NCI-H2171 treated with DMSO at 0.1 percent for 48 hours (cell line): Measurements from ENCODE around the gene HOXA7.

Experiments
- DNase-seq: peaks from one replicate; lab custom pipeline; 2025; lab: John Stamatoyannopoulos, UW

HOXA7 gene

DNA sequence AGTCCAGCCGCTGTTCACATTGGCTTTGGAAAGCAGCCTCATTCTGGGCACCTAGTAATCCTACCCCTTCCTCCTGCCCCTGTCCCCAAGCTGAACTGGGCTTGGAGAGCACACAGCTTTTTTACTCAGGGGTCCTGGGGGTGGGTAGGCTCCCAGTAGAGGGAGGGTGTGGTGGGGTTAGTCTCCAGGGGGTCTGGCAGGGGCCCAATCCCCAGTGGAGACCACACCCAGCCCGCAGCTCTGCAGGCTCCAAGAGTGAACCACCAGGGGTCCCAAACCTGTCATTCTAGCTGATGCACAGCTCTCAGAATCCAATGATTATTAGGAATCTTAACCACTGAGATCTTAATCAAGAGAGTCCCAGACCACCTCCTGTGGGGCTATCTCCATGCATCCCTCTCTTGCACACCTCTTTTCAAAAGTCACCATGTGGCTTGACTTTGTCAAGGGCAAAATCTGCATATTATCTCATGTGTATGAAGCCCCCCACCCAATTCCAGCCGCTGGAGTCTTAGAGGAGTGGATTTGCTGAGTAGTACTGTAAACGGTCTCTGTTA is 25.9 kb upstream of the HOXA7 start:
- DNase-seq, result no peak

DNA sequence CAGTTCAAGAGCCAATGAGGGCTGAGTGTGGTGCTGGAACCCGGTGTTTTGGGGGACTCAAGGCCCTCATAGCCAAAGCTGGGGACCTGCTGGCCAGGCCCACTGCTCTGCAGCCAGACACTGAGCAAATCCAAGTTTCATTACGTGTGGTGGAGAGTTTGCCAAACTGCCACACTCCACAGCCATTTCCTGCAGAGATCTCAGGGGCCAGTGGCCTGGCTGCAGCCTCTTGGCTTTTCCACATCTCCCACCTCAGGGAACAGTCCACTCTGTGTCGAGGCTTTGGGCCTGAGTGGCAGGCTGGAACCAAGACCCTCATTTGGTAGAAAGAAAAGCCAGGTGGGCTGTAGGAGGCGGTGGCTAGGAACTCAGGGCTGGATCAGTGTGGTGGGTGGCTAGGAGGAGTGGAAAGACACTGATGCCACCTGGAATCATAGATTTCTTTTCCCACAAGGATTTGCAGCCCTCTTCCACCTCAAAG is 25.4 kb upstream of the HOXA7 start:
- DNase-seq, result no peak

DNA sequence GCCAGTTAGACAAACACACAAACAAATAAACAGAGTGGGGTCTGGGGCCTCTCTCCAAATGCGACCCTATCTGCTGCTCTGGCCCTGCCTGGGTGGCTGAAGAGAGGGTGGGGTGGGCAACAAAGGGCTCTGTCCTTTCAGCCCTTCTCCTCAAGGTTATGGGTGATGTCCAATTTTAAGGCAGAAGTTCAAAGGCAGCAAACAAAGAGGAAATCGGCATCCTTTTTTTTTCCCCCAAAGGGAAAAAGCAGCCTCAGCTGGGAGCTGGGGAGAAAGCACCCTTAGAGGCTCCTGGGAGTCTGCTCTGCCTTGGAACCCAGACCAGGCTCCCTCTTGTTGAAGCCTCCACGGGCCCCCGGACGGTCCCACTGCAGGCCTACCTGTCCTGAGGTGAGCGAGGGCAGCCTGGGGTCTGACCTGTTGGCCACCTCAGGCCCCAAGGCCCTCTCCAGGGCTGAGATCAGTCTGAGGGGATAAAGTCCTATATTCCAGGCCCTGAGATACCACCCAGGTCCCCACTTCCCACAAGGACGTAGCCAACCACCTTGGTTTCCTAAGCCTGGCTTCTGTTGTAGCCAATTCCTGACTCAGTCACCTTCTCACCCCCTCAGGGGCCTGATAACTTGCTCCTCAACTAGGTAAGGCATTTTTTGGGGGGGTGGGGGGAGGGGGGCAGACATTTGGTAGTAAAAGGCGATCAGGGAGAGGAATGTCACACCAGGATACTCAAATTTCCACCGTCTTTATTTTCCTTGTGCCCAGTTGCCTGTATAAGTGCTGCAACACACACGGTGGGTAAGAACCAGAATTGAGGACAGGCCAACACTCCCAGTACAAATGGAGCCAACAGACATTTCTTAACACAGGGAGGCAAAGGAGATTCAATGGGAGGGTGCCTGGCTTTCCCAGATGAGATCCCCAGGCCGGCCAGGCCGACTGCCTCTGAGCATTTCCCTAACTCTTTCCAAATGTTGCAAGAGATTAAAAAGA is 24.3 kb upstream of the HOXA7 start:
- DNase-seq, result no peak

DNA sequence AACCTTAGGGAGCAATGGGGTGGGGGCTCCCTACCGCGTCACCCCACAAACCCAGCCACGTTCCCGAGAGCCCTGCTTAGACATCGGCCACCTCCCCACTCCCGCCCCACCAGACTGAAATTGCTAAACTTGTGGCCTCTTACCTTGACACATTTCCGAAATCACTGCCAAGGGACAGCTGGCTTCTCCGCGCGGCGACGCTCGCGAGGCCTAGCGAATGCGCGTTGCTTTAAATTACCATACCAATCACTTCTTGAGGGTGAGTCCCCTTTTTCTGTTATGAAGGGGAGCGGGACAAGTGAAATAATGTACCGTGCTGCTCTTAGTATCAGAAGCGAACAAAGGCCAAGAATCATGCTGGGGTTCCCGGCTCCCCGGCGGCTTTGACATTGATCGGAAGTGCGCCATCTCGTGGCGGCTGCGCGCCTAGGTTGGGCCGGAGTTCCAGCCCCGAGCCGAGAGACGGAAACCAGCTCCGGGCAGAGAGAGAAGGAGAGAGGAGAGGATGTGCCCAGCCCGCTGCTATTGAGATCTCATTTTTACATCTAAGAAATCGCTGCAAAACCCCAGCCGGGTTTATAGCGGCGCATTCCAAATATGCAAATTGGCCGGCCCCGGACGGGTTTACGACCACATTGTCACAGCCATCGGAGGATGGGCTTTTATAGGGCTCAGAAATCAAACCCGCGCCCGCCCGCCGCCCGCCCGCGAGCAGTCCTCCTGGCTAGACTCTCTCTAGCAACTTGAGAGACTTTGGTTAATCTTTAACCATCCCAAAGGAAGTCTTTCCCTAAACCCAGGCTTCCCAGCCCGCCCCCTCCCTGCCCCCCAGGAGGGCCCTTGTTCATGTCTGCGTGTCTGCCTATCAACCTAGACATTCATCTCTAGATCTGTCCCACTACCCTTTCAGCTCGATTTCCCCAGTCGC is 23.3 kb upstream of the HOXA7 start:
- peak; percentile 32 for DNase-seq

DNA sequence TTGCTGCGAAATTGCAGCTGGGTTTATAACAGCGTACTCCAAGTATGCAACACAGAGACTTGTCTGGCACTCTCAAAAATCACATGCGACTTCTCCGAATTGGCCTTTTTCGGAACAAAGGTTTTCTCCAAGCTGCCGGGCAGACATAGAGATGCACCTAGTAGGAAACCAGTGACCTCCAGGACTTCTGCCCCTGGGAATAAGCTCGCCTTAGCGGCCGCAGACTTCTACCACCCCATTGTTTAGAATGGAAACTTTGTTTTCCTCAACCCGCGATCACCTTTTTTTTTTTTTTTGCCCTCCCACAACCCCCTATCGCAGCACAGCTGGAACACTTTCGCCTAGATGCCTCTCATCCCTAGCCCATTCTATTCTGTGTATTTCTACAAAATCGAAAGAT is 22.6 kb upstream of the HOXA7 start:
- DNase-seq, result no peak

DNA sequence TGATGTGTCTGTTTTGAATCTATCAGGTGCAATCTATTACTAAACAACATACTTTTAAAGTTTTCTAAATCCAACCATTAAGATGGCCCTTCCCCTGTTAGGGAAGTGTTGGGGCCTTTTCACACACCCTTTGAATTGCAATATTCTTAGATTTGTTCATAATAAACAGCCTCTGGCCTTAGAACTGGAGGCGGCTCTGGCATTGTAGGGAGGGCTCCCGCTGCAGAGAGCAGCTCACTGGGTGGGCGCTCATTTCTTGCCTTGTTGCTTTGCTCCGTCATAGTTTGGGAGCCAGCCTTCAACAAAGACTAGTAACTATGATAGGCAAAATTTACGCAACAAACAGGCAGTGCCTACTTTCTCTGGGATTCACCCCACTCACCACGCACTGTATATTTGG is 21.9 kb upstream of the HOXA7 start:
- DNase-seq, result no peak

DNA sequence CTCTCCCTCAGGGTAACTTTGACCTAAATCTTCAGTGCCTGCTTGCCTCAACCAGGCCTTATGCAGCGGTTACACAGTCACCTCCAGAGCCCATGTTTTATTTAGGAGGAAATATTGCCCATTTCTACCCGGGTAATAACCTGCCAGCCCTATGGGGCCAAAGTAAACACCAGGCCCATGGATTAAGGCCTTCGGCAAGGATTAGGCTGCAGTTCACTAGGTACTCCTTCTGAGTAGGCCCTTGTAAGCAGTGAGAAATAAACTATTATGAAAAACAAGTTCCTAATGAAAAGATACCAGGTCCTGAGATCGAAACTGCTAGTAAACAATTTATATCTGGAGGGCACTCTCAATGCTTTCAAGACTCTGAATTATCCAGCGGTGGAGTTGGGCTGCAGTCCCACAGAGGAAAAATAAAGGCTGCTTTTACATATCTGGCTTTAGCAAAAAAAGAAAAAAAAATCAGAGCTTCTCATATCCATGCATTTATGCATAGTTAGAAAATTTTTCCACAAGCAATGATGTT is 21.4 kb upstream of the HOXA7 start:
- DNase-seq, result no peak

DNA sequence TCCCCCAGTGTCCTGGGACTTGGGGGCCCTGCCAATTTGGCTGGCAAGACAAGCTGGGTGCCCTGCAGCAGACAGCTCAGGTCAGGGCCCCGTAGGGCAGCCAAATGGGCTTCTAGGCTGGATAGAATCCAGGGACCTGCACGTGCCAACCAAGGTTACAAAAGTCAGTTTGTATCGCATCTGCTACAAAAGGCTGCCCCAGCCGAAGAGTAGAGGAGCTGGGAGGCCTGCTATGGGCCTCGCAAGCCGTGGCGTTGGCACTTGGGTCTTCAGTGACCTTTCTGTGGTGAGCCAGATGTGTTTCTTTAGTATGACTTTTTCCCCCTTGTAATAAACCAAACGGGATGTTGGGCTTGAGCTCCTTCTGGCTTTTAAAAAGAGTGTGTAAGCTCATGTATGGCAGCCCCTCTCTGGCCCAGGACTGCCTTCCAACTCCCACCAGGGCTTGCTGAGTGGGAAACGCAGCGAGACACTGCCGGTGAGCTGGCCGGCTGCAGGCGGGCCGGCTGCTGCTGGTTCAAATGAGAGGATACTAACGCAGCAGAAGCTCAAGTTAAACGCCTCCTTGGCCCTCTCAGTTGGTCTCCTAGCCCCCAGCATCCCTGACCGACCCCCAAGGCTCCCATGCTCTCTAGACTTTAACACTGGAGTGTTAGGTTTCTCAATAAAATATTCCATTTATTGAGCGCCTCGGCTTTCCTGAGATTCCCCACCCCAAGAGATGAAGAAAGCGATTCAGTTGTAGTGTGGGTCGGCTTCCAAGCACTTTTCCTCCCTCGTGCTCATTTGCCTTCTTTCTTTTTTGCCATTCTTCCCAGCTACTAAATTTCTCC is 20.7 kb upstream of the HOXA7 start:
- no peak for DNase-seq

DNA sequence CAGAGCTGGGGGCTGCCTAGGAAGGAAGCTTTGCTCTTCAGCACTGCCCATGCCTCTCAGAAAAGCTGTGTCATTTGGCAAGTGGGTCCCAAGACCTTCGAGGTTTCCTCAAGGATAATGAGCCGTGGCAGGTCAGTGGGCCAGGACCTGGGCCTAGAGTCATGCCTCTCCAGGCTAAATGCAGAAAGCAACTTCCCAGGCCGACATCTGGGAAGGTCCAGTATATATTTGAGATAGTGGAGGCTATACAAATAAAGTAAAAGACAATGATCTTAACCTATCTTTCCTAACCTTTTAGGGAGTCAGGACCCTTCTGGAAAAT is 20.0 kb upstream of the HOXA7 start:
- DNase-seq, result no peak

DNA sequence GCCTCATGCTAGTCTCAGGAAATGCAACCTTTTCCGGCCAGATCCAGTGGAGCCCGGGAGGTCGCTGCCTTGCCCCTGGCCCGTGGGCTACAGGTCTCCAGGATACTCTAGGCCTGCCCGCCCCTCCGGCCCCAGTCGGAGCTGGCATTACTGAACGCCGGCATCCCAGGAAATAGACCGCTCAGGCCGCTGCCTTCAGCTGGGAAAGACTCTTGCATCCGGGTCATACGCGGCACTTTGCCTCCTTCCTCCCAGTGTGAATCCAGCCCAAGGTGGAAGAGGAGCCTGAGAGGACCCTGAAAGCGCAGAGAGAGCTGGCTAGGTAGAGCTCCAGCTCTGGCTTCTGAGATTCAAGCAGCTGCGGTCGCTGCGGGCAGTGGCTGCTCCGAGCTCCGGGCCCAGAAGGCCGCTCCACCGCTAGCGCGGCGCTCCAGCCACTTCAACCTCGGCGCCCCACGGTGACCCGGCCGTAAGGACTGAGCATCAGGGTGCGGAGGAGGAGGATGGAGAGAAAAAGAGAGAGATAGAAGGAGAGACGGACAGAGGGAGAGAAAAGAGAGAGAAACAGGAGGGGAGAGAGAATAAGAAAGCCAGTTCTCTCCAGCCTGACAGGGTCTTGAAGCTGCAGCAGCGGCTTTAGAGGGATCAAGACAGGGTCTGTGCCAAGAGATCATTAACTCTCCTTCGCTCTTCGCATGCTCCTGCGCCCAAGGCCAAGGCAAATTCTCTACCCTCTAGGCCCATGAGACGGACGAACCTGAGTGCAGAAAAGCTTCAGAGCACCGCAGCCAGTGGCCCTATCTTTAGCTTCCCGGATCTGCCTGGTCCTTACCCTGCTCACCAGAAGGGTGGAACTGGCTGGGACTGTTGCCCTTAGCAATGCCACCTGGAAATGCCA is 19.4 kb upstream of the HOXA7 start:
- DNase-seq, result no peak

DNA sequence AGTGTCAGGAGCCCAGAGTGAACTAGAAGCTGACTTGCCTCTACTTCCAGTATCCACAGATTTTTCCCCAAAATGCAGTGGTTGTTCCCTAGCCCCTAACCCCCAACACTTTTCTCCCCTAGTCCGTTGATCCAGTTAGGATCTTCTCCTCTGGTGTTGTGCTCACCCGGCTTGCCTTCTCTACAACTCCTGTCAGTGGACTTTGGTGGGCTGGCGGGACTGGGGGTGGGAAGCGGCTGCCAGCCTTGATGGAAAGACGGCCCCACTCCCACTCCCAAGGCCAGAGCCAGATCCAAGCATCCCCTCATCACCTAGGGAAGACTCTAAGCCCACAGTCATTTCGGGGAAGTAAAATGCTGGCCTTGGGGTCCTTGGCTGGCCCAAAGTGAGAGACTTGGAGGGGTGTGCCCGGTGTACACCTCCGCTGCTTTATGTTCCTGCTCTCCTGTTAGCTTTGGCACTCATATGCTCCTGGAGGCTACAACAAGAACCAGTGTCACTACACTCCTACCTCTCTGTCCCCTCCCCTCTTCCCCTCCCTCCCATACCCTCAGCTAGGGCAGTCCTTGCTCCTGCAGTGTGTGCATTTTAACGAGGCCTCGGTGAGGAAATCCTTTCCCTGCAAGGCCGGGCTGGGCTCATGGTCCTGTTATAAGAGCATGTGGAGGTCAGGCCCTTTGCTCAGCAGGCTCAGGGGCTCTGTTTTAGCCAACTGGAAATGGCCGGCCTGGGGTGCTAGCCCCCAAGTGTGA is 18.6 kb upstream of the HOXA7 start:
- no peak for DNase-seq

DNA sequence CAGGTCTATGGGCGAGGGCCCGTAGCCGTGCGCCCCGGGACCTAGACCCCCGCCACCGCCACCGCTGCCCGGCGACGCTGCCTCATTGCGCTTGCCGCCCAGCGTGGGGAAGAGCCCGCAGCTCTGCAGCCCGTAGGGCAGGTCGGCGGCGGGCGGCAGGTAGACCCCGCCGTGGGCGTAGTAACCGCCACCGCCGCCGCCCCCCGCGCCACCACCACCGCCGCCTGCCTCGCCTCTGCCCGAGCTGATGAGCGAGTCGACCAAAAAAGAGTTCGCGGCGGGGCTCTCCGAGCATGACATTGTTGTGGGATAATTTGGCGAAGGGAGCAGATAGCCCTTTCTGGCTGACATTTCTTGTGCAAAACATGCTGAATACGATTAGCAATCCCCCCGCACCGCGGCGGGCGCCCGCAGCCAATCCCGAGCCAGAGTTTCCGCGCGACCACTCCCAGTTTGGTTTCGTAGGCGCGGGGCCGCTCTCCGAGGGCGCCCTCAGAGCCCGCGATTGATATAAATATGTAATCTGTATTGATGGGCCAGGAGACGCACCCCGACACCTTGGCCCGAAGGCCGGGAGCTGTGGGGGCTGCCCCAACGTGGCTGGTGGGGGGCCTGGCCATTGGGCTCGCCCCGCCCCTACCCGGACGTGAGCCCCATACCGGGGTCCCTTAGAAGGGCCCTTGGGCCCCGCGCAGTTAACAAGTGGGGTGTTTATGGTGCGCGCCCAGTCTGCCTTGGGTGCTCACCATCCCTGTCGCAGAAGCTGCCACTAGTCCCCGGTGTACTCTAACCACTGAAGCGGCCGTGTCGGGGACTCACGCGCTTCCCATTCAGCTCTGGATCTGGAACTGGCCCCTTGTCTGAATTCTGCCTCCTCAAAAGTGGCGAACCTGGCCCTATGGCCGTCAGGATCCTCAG is 17.7 kb upstream of the HOXA7 start, which contains the start of gene HOXA10:
TSS of gene HOXA10 (minus strand) at position 365 of the 918 bp plus-strand sequence. CDS start at position 351, 14 bp downstream.
- peak; percentile 41 for DNase-seq

DNA sequence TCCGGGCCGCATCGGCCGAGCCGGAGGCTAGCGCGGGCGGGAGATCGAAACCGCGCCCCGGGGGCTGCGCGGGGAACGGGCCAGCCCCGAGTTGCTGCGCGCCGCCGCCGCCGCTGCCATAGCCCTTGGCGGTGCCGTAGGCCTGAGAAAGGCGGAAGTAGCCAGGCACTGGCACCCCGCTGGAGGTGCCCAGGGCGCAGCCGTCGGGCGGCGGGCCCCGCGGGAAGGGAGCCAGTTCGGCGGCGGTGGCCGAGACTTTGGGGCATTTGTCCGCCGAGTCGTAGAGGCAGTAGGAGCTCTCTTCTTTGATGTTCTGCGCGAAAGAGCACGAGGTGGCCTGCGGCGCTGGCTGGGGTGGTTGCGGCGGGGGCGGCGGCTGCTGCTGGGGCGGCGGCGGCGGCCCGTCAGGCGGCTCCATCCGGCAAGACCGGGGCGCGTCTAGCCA is 17.1 kb upstream of the HOXA7 start:
- DNase-seq, result peak; percentile 42

DNA sequence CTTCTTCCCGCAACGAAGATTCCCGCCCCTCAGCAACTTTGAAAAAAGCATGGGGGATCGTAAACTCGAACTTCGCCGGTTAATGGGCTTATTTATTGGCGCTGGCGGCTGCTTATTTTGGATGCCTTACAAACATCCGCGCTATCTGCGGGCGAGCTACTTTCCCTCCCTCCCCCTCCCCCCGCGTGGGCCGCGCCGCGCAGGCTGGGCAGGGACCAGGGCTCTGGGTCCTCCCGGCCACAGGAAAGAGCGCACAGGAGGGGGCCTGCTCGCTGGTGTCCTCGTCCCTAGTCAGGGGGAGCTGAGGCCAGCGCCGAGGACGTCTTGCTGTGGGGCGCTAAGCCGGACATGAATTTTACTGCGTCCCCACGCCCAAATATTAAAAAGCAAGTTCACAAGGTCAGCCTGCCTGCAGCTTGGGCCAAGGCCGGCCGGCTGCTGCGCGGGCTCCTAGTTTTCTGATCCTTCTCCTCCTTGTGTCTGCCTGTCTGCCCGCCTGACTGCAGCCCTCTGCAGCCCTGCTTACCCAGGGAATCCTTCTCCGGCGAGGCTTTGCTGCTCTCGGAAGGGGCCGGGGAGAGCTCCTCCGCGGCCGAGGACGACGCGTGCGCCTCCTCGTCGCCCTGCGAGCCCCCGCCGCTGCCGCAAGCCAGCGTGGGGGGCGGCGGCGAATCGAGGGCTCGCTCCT is 16.5 kb upstream of the HOXA7 start:
- DNase-seq, result peak; percentile 52

DNA sequence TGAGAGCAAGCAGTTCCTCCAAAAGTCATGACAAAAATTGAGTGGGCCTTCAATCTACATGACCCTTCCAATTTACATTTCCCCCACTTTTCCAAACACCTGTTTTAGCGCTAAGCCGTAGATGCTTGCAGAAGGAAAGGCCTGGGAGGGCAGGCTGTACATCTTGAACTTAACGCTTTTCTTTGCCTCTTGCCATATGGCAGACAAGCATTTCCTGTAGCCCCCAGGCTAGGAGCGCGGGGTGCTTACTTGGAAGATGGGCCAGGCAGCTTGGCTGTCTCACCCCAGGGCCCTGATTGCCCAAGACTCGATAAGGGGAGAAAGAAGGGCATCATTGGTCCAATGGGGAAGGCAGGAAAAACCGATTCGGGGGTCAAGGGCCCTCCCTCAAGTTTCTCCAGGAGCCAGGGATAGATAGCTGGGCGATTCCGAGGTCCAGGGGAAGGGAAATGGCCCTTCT is 15.9 kb upstream of the HOXA7 start:
- DNase-seq, result peak; percentile 18

DNA sequence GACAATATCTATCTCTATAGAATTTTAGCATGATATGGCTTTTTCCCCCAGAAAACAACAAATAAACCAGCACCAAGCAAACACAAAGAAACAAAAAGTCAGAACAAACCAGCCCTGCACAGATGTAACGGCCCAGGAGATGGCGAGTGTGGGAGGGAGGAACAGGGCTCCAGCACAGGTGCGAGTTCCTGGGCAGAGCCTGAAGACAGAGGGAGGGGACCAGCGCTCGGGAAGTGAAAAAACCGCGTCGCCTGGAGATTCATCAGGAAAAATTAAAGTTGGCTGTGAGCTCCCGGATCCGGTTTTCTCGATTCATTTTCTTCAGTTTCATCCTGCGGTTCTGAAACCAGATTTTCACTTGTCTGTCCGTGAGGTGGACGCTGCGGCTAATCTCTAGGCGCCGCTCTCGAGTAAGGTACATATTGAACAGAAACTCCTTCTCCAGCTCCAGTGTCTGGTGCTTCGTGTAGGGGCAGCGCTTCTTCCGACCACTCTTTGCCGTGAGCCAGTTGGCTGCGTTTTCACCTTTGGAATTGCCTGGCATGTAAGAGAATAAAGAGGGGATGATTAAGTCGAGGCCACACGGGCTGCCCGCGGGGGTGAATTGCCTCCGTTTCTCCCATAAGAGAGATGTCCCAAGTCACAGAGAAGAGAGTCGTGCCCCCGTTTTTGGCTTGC is 15.3 kb upstream of the HOXA7 start:
- no peak for DNase-seq

DNA sequence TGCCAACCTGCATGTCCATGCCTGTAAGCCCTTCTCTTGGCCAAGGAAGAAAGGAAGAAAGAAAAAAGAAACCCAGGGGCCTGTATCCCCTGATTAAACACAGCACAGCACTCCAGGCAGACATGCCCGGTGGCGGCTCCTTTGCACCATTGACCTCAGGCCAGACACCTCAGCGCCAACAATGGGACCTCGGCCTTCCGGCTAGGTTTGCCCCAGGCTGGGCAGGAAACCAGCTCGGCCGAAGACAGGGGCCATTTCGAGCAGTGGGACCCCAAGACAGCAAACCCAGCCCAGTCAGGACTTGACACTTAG is 14.8 kb upstream of the HOXA7 start:
- DNase-seq, result no peak
